GM19397 (cell line): ENCODE measurements around the gene INF2.

Experiments used
- ATAC-seq: cut with Tn5 transposase; IDR thresholded peaks from one replicate; pipeline ENCODE4 v1.9.1; 2021; ENCODE audit warnings: mild to moderate bottlenecking, moderate library complexity; ENCODE audit not compliant: unreplicated experiment

INF2 gene

GRCh38 chr14:104700747-104701217 lies 11.4 kb downstream of the INF2 start:
- ATAC-seq: no peak

DNA sequence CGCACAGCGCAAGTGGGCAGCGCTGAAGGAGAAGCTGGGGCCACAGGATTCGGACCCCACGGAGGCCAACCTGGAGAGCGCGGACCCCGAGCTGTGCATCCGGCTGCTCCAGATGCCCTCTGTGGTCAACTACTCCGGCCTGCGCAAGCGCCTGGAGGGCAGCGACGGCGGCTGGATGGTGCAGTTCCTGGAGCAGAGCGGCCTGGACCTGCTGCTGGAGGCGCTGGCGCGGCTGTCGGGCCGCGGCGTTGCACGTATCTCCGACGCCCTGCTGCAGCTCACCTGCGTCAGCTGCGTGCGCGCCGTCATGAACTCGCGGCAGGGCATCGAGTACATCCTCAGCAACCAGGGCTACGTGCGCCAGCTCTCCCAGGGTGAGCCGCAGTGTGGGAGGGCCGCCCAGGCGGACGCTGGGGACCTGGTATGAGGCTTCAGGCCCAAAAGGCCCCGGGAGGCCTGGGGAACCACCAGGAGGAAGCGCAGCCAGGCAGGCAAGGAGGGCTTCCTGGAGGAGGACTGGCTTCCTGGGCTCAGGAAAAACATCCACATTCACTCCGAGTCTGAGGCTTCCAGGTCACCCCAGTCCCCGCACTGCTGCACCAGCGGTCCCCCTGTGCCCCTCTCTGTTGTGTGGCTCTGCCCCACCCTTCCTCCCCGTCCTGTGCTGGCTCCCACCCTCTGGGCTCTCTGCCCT lies 12.1 kb downstream of the INF2 start:
- no peak for ATAC-seq

GRCh38 chr14:104702106-104702505 lies 12.7 kb downstream of the INF2 start:
- no peak for ATAC-seq

- ATAC-seq: no peak
Observed at GRCh38 chr14:104702673-104703072, 13.3 kb downstream of the INF2 start.

DNA sequence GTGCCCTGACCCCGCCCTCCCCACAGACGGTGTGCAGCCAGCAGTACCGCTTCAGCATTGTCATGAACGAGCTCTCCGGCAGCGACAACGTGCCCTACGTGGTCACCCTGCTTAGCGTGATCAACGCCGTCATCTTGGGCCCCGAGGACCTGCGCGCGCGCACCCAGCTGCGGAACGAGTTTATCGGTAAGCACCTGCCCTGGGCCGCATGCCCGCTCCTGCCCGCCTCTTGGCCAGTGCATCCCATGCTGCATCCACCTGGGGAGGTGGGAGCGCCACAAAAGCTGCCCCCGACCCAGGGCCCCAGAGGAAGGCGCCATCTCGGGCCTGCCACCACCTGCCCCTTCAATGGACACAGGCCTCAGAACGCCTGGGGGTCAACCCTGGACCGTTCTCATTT lies 13.9 kb downstream of the INF2 start:
- no peak for ATAC-seq

DNA sequence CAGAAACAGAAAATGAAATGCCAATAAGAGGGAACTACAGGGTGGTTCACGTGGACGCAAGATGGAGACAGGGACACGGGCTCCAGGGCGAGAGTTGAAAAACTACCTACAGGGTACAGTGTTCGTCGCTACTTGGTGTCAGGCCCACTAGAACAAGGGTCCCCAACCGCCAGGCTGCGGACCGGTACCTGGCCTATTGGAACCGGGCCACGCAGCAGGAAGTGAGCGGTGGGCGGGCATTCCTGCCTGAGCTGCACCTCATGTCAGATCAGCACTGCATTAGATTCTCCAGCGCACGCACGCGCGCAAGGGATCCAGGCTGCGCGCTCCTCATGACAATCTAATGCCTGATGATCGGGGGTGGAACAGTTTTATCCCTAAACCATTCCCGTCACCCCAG lies 14.8 kb downstream of the INF2 start:
- ATAC-seq: no peak

DNA sequence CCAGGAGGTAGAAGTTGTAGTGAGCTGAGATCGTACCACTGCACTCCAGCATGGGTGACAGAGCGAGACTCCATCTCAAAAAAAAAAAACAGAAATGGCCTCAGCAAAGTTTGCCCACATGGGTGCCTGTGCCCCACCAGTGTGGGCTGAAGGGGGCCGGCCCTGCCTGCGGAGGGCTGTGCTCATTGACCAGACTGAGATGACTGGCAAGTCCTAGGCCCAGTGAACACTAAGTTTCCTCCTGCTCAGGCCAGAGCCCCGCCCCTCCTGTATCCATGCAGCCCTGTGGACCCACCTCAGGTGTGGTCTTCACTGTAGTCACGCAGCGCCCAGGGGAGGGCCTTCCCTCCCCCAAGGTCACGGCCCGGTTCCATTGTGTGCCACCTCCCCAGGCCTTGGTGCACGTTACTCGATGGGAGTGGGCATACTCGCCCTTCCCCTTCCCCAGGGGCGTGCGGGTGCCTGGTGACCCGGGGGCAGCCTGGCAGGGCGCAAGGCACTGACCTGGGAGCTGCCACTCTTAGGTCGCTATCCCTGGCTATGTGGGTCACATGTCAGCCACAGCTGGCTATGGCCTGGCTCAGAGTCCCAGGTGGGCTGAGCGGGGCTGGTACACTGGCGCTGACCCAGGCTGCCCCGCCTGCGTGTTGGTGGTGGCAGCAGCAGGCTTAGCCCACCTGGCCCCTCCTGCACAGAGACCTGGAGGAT lies 16.1 kb downstream of the INF2 start:
- ATAC-seq: no peak

GRCh38 chr14:104706733-104707607 lies 17.6 kb downstream of the INF2 start:
- no peak for ATAC-seq

GRCh38 chr14:104707608-104708595 lies 18.5 kb downstream of the INF2 start:
- ATAC-seq: no peak

DNA sequence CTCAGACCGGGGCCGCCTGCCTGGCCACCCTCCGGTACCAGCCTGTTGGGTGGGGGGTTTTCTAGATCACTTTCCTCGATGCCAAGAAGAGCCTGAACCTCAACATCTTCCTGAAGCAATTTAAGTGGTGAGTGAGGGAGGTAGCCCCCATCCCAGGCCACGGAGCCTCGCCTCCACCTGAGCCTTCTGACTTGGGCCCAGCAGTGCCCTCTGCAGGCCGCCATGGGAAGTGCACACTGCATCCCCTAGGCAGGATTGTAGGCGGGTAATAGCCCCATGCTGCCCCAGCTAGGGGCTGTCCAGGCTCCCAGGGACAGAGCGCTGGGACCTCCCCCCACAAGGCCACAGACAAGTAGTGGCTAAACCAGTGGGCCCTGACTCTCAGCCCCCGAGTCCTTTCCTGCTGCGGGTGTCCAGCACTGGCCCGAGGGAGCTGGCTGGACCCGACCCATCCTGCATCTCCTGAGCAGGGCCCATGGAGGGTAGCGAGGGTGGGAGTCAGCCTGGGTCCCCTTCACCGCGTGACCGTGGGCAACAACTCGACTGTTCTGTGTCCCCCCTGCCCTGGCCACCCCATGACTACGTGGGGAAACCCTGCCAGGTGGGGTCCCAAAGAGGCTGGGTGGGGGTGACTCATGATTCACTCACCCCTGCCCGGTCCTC lies 19.3 kb downstream of the INF2 start:
- ATAC-seq: no peak

GRCh38 chr14:104709387-104710039 lies 20.1 kb downstream of the INF2 start:
- ATAC-seq: no peak

DNA sequence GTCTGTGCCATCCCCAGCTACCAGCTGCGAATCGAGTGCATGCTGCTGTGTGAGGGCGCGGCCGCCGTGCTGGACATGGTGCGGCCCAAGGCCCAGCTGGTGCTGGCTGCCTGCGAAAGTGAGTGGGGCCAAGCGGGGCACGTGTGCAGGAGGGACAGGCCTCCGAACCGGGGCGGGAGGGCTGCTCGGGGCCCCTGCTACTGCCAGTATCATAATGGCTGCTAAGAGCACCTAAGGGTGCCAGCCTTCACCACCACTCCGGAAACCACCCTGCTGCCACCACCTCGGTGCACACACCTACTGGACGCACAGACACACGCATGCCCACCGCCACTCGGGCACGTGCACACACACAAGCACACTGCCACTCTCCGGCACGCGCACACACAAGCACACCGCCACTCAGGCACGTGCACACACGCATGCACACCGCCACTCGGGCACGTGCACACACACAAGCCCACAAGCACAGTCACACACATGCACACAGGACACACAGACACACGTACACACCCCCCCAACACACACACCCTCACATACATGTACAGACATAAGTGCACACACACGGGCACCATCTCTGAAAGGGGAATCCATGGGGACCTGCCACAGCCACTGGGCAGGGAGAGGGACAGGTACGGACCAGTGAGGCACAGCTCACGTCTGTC lies 20.8 kb downstream of the INF2 start:
- ATAC-seq: no peak

DNA sequence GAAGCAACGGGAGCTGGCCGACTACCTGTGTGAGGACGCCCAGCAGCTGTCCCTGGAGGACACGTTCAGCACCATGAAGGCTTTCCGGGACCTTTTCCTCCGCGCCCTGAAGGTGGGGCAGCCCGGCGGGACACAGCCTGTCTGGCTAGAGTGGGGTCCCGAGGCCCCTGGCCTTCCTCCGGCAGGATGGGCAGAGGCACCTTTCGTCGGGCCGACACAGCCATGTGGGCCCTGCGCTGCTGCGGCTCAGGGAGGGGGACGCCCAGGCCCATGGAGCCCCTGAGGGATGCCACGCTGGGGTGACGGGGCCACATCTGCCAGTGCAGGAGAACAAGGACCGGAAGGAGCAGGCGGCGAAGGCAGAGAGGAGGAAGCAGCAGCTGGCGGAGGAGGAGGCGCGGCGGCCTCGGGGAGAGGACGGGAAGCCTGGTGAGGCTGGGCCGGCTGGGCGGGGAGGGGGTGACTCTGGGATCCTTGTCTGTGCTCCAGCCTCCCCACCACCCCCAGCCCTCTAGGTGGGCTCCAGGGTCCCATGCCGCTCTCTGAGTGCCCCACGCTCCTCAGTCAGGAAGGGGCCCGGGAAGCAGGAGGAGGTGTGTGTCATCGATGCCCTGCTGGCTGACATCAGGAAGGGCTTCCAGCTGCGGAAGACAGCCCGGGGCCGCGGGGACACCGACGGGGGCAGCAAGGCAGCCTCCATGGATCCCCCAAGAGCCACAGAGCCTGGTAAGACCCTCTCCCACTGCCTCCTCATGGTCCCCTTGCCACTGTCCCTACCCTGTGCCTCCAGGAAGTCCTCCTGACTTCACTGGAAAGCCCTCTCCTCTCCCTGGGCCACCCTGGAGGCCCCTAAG lies 23.7 kb downstream of the INF2 start:
- no peak for ATAC-seq

GRCh38 chr14:104714066-104714465 lies 24.6 kb downstream of the INF2 start:
- no peak for ATAC-seq

- no peak for ATAC-seq
Observed at GRCh38 chr14:104714681-104715080, 25.3 kb downstream of the INF2 start.

DNA sequence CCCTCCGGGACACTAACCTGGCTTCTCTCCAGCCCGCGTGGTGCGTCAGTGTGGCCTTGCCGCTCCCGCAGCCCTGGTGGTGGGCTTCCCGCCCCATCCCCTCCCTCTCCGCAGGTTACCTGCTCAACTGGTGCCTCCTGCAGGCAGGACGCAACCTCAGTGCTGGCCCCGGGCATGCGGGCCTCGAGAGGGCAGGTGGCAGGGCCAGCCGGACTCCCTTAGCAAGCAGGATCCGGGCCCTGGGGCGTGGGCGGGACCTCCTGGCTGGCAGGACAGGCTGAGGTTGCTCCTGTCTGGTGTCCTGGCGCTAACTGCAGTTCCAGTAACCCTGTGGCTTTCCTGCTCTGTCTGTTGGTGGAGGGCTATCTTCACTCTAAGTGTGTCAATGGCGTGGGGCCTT lies 26.0 kb downstream of the INF2 start:
- ATAC-seq: no peak

GRCh38 chr14:104715871-104716270 lies 26.5 kb downstream of the INF2 start:
- no peak for ATAC-seq

DNA sequence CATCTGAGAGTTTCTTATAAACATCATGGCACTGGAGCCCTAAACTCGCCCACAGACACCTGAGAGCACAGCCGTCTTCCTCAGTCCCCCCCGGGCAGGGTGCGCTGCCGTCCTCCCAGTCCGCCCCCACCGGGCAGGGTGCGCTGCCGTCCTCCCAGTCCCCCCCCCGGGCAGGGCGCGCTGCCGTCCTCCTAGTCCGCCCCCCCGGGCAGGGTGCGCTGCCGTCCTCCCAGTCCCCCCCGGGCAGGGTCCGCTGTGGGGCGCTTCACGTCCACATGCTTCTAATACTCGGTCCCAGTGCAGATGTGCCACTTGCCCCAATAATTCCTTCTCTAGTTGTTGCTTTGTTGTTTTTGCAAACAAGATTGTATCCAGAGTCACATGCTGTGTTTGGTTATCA lies 27.7 kb downstream of the INF2 start:
- no peak for ATAC-seq
